Tibial nerve (tissue), 4 donors: ENCODE data around the gene TMEM9.

ENCODE experiments used
- EP300 ChIP-seq, 2 donors: sonication (generic); formaldehyde crosslinking; IDR thresholded peaks; one replicate each; pipeline ENCODE4 v1.6.1; 2017; ENCODE audit warnings: antibody characterized with exemption in 2 of 2, mild to moderate bottlenecking in 1 of 2
- TF ChIP-seq, protein P1 (sequence below), 5 experiments: fragments of 200-600 bp in 3 of 5; fragments of 450-650 bp in 2 of 5; sonication (generic) in 3 of 5; IDR thresholded peaks; one replicate each; pipeline ENCODE4 v1.5.1; 2016 to 2019; ENCODE audit warnings: antibody characterized with exemption in 5 of 5, mild to moderate bottlenecking in 3 of 5, moderate library complexity in 2 of 5

GRCh38 chr1:201169203-201169602 lies 14.9 kb upstream of the TMEM9 start:
- TF ChIP-seq, protein P1, sequence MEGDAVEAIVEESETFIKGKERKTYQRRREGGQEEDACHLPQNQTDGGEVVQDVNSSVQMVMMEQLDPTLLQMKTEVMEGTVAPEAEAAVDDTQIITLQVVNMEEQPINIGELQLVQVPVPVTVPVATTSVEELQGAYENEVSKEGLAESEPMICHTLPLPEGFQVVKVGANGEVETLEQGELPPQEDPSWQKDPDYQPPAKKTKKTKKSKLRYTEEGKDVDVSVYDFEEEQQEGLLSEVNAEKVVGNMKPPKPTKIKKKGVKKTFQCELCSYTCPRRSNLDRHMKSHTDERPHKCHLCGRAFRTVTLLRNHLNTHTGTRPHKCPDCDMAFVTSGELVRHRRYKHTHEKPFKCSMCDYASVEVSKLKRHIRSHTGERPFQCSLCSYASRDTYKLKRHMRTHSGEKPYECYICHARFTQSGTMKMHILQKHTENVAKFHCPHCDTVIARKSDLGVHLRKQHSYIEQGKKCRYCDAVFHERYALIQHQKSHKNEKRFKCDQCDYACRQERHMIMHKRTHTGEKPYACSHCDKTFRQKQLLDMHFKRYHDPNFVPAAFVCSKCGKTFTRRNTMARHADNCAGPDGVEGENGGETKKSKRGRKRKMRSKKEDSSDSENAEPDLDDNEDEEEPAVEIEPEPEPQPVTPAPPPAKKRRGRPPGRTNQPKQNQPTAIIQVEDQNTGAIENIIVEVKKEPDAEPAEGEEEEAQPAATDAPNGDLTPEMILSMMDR (IDR thresholded peaks at IDR 0.05), result no peak
- TF ChIP-seq EP300 (IDR thresholded peaks at IDR 0.05), result no peak
